Neutrophil (primary cell): ENCODE results near the gene RBKS.

Experiments used
- H3K27ac ChIP-seq: fragments of 200-600 bp; sonication (generic); 2 replicates; pipeline ENCODE4 v1.5.1; 2016; ENCODE audit warnings: mild to moderate bottlenecking, moderate library complexity
- H3K27me3 ChIP-seq: fragments of 200-600 bp; sonication (generic); 2 replicates; pipeline ENCODE4 v1.6.0; 2016; ENCODE audit warnings: mild to moderate bottlenecking
- H3K36me3 ChIP-seq: fragments of 200-600 bp; sonication (generic); 2 replicates; pipeline ENCODE4 v1.5.1; 2017
- H3K4me1 ChIP-seq, 2 experiments: fragments of 200-600 bp in 1 of 2; sonication (generic) in 1 of 2; 1 replicate in 1 of 2; 2 replicates in 1 of 2; pipeline versions ENCODE4 v1.5.1 to v1.6.1; 2013 to 2016; ENCODE audit warnings: low read depth in 1 of 2, low read length in 1 of 2, mild to moderate bottlenecking in 1 of 2, moderate library complexity in 1 of 2; ENCODE audit not compliant: control insufficient read depth in 1 of 2, insufficient read depth in 1 of 2
- H3K4me3 ChIP-seq, 2 experiments: fragments of 200-600 bp in 1 of 2; sonication (generic) in 1 of 2; 1 replicate in 1 of 2; 2 replicates in 1 of 2; pipeline ENCODE4 v1.5.1; 2013 to 2016; ENCODE audit warnings: low read depth in 1 of 2, low read length in 1 of 2, mild to moderate bottlenecking in 1 of 2, moderate library complexity in 1 of 2
- H3K9me3 ChIP-seq: fragments of 200-600 bp; sonication (generic); 2 replicates; pipeline ENCODE4 v1.5.1; 2016
- CTCF ChIP-seq: fragments of 200-600 bp; sonication (generic); IDR thresholded peaks from 2 replicates; pipeline ENCODE4 v1.5.1; 2016; ENCODE audit warnings: antibody characterized with exemption

Gene RBKS

GRCh38 chr2:27925766-27926472 is 35.7 kb upstream of the RBKS start:
- no peaks in the 10 kb centered on the region for H3K27me3 ChIP-seq
- H3K9me3 ChIP-seq, result no peaks in the 10 kb centered on the region
- no peak overlapping the region for H3K27ac ChIP-seq
- no peak overlapping the region for H3K4me3 ChIP-seq
- peaks cover 0 to 2% of the 10 kb centered on the region in 2 experiments for H3K4me1 ChIP-seq
- TF ChIP-seq CTCF, result no peak
- peaks cover 11% of the 10 kb centered on the region for H3K36me3 ChIP-seq

- H3K36me3 ChIP-seq, result no peaks in the 10 kb centered on the region
These were observed 32.7 kb upstream of the RBKS start for GRCh38 chr2:27922842-27923241.

GRCh38 chr2:27921880-27922547 is 31.8 kb upstream of the RBKS start:
- no peaks in the 10 kb centered on the region for H3K9me3 ChIP-seq
- no peak overlapping the region for H3K4me3 ChIP-seq
- no peak for TF ChIP-seq CTCF
- peak overlapping the region; percentile 11 for H3K27ac ChIP-seq
- H3K4me1 ChIP-seq, result peaks cover 7 to 9% of the 10 kb centered on the region in 2 experiments
- no peaks in the 10 kb centered on the region for H3K36me3 ChIP-seq
- no peaks in the 10 kb centered on the region for H3K27me3 ChIP-seq

More at GRCh38 chr2:27922842-27923241, 32.7 kb upstream of the RBKS start:
- H3K4me1 ChIP-seq, result peaks cover 7 to 9% of the 10 kb centered on the region in 2 experiments
- no peak overlapping the region for H3K27ac ChIP-seq
- no peak for TF ChIP-seq CTCF
- no peaks in the 10 kb centered on the region for H3K27me3 ChIP-seq
- H3K4me3 ChIP-seq, result no peak overlapping the region
- H3K9me3 ChIP-seq, result no peaks in the 10 kb centered on the region

- Histone ChIP-seq H3K4me1 (peaks cover 7 to 9% of the 10 kb centered on the region in 2 experiments), H3K9me3 (no peaks in the 10 kb centered on the region), H3K36me3 (no peaks in the 10 kb centered on the region), H3K27me3 (no peaks in the 10 kb centered on the region), H3K4me3 (no peak overlapping the region), H3K27ac (peak overlapping the region; percentile 76)
- TF ChIP-seq CTCF, result no peak
These were observed 31.2 kb upstream of the RBKS start for GRCh38 chr2:27921424-27921823.

- Histone ChIP-seq H3K4me1 (peaks cover 7 to 9% of the 10 kb centered on the region in 2 experiments), H3K36me3 (no peaks in the 10 kb centered on the region), H3K4me3 (no peak overlapping the region), H3K27me3 (no peaks in the 10 kb centered on the region), H3K27ac (peak overlapping the region; percentile 76), H3K9me3 (no peaks in the 10 kb centered on the region)
- no peak for TF ChIP-seq CTCF
These were observed 30.1 kb upstream of the RBKS start for GRCh38 chr2:27920148-27920885.
